Left lung (tissue), 10 donors: ENCODE measurements around the gene RSPO3. TPM values are rescaled to one million over a fixed set of nuclear protein-coding genes. Genes with fewer than 3 reads are reported as not detected.
"Not testable (repeated sequence)": the region's sequence is repeated elsewhere in the genome, so short reads cannot be mapped to it uniquely, and the experiment has no call there.

Experiments used
- ATAC-seq: fragments of 200-7000 bp; cut with Tn5 transposase; one replicate; pipeline ENCODE4 v1.9.1; 2020; ENCODE audit warnings: moderate library complexity
- DNase-seq, 4 donors: peaks; one replicate each; pipeline ENCODE4 v3.0.0-alpha.2; 2013 to 2020
- H3K27ac ChIP-seq, 2 donors: fragments of 200-600 bp; sonication (generic) in 1 of 2; one replicate each; pipeline versions ENCODE4 v1.5.0 to v1.8.0; 2020 to 2021
- H3K27me3 ChIP-seq, 2 donors: fragments of 200-600 bp; sonication (generic) in 1 of 2; one replicate each; pipeline versions ENCODE4 v1.5.0 to v1.8.0; 2020 to 2021
- H3K36me3 ChIP-seq, 2 donors: fragments of 200-600 bp; sonication (generic) in 1 of 2; one replicate each; pipeline versions ENCODE4 v1.5.0 to v1.8.0; 2020 to 2021
- H3K4me1 ChIP-seq, 2 donors: fragments of 200-600 bp; one replicate each; pipeline ENCODE4 v1.8.0; 2021
- H3K4me3 ChIP-seq, 2 donors: fragments of 200-600 bp; sonication (generic) in 1 of 2; one replicate each; pipeline versions ENCODE4 v1.5.0 to v1.8.0; 2020 to 2021; ENCODE audit warnings: mild to moderate bottlenecking in 1 of 2
- H3K9me3 ChIP-seq, 2 donors: fragments of 200-600 bp; sonication (generic) in 1 of 2; one replicate each; pipeline versions ENCODE4 v1.5.0 to v1.8.0; 2020 to 2021
- intact Hi-C, 2 donors: fragments of 100-400 bp; cut with DNase I; formaldehyde crosslinking; loops; one replicate each; pipeline versions ENCODE4 v1.11.2 to v1.14.2; 2022
- polyA plus RNA-seq, 6 donors: library from polyadenylated mRNA; unstranded; fragments of 120-200 nt; gene quantifications; one replicate each; pipeline ENCODE4 v1.2.1, GENCODE V29; 2013; ENCODE audit not compliant: insufficient read length in 6 of 6
- total RNA-seq, 2 donors: library from RNA; stranded (reverse); fragmentation: NEBNext Ultra II Directional; extraction: Animal tissue kit (Norgen Biotek cat#: 25700); gene quantifications; one replicate each; pipeline ENCODE4 v1.2.1, GENCODE V29; 2021
- TF ChIP-seq, protein P1 (sequence below), 2 donors: fragments of 200-600 bp; sonication (generic) in 1 of 2; IDR thresholded peaks; one replicate each; pipeline versions ENCODE4 v1.5.0 to v1.8.0; 2021; ENCODE audit warnings: antibody characterized with exemption in 2 of 2
- donor health status: DM: no; HTN: yes; CAD: no.
- donor health status: DM: no; HTN: no; CAD: no.

RSPO3 gene
- total and polyA plus RNA-seq, 8 donors: 4.9 to 12.9 (median 5.9) TPM

DNA sequence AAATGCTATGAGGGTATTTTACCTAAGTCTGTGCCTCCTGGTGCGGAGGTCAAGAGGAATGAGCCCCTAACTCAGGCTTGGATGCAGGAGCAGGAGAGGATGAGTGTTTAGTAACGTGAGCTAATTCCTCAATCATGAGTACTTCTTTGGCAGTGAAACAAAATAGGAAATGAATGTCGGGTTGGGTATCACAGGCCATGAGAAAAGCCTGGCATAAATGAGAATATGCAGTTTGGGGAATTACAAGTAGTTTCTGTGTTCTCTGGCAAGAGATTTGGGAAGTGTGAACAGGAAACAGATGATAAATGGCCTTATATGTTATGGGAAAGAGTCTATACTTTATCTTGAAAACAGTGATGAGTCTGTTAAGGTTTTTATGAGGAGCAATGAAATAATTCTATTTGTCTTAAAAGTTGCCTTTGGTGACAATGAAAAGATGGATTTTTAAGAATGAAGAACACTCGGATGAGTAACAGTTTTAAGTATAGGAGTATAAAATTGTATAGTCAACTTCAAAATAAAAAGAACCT, 89.2 kb downstream of the RSPO3 start:
- H3K27me3 ChIP-seq: peaks cover 0 to 19% of the 10 kb centered on the region in 2 donors
- H3K4me1 ChIP-seq: peaks cover 0 to 8% of the 10 kb centered on the region in 2 donors
- no peak overlapping the region for H3K4me3 ChIP-seq
- ATAC-seq: no peak
- no peaks in the 10 kb centered on the region for H3K9me3 ChIP-seq
- no peaks in the 10 kb centered on the region for H3K36me3 ChIP-seq
- TF ChIP-seq, protein P1, sequence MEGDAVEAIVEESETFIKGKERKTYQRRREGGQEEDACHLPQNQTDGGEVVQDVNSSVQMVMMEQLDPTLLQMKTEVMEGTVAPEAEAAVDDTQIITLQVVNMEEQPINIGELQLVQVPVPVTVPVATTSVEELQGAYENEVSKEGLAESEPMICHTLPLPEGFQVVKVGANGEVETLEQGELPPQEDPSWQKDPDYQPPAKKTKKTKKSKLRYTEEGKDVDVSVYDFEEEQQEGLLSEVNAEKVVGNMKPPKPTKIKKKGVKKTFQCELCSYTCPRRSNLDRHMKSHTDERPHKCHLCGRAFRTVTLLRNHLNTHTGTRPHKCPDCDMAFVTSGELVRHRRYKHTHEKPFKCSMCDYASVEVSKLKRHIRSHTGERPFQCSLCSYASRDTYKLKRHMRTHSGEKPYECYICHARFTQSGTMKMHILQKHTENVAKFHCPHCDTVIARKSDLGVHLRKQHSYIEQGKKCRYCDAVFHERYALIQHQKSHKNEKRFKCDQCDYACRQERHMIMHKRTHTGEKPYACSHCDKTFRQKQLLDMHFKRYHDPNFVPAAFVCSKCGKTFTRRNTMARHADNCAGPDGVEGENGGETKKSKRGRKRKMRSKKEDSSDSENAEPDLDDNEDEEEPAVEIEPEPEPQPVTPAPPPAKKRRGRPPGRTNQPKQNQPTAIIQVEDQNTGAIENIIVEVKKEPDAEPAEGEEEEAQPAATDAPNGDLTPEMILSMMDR (IDR thresholded peaks at IDR 0.05): no peak
- intact Hi-C loops: no loop called here
- no peak for DNase-seq
- no peak overlapping the region for H3K27ac ChIP-seq

GRCh38 chr6:127210725-127211124, 92.3 kb downstream of the RSPO3 start:
- DNase-seq: no peak
- Histone ChIP-seq H3K4me1 (no peaks in the 10 kb centered on the region), H3K4me3 (no peak overlapping the region), H3K27me3 (peaks cover 0 to 19% of the 10 kb centered on the region in 2 donors), H3K36me3 (no peaks in the 10 kb centered on the region), H3K27ac (no peak overlapping the region), H3K9me3 (no peaks in the 10 kb centered on the region)
- intact Hi-C loops: no loop called here
- TF ChIP-seq, protein P1 (IDR thresholded peaks at IDR 0.05): no peak
- ATAC-seq: no peak

DNA sequence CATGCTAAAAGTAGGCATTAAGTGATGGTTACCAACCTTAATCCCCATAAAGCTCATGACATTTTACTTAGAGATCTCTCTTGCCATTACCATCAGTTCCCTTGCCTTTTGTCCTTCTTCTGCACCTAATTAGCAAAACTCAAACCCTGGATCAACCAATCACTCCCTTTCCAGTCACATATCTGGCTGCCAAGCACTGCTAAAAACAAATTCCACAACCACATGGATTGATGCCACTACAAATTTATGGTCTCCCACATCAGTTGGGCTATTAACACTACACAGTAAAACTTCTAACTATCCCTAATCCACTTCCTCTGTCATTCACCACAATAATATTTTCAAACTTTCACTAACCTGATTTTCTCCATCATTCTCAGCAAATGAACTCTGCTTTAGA, 93.9 kb downstream of the RSPO3 start:
- TF ChIP-seq, protein P1 (IDR thresholded peaks at IDR 0.05): no peak
- intact Hi-C loops: no loop called here

DNA sequence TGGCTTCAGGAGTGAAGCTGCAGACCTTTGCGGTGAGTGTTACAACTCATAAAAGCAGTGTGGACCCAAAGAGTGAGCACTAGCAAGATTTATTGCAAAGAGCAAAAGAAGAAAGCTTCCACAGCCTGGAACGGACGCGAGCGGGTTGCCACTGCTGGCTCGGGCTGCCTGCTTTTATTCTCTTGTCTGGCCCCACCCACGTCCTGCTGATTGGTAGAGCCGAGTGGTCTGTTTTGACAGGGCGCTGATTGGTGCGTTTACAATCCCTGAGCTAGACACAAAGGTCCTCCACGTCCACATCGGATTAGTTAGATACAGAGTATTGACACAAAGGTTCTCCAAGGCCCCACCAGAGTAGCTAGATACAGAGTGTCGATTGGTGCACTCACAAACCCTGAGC, 95.6 kb downstream of the RSPO3 start:
- H3K27ac ChIP-seq, intact Hi-C loops, H3K4me1 ChIP-seq, ATAC-seq, H3K4me3 ChIP-seq, H3K9me3 ChIP-seq, DNase-seq, H3K36me3 ChIP-seq: not testable (repeated sequence)
- peaks cover 0 to 12% of the 10 kb centered on the region in 2 donors for H3K27me3 ChIP-seq

More for the DNA sequence above, 93.9 kb downstream of the RSPO3 start:
- Histone ChIP-seq H3K27me3 (peaks cover 0 to 16% of the 10 kb centered on the region in 2 donors), H3K4me3 (no peak overlapping the region), H3K9me3 (no peaks in the 10 kb centered on the region), H3K36me3 (no peaks in the 10 kb centered on the region), H3K4me1 (no peaks in the 10 kb centered on the region), H3K27ac (no peak overlapping the region)
- ATAC-seq: no peak
- no peak for DNase-seq

GRCh38 chr6:127214531-127214930, 96.1 kb downstream of the RSPO3 start:
- peak in 1 of 4 donors; percentile 58 for DNase-seq
- H3K36me3 ChIP-seq, intact Hi-C loops, H3K4me3 ChIP-seq, ATAC-seq, H3K4me1 ChIP-seq, H3K9me3 ChIP-seq, H3K27ac ChIP-seq: not testable (repeated sequence)
- H3K27me3 ChIP-seq: peaks cover 0 to 11% of the 10 kb centered on the region in 2 donors

DNA sequence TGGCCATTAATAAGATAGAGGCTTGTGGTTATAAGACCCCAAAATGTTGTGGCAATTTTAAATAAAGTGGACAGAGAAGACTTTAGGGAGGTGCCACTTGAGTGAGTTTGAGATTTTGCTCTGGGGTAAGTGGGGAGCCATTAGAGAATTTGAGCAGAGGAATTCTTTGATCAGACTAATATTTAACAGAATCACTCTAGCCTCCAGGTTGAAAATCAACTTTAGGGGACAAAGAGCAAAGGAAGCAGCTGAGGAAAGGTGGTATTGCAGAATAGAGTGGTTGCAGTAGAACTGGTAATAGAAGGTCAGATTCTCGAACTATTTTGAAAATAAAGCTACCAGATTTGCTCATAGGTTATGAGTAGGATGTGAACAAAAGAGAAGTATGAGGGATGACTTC, 97.5 kb downstream of the RSPO3 start:
- Histone ChIP-seq H3K36me3 (no peaks in the 10 kb centered on the region), H3K27ac (no peak overlapping the region), H3K4me1 (no peaks in the 10 kb centered on the region), H3K4me3 (no peak overlapping the region), H3K27me3 (no peaks in the 10 kb centered on the region), H3K9me3 (no peaks in the 10 kb centered on the region)
- ATAC-seq: no peak
- intact Hi-C loops: no loop called here
- TF ChIP-seq, protein P1 (IDR thresholded peaks at IDR 0.05): no peak
- DNase-seq: no peak
